Ramos (cell line): ENCODE measurements around the gene DHDDS.
"Not testable (repeated sequence)": the region's sequence is repeated elsewhere in the genome, so short reads cannot be mapped to it uniquely, and the experiment has no call there.

ENCODE experiments used
- in situ Hi-C: fragments of 300-500 bp; cut with MboI; formaldehyde crosslinking; loops from one replicate; pipeline ENCODE4 v1.14.3; 2022; ENCODE audit warnings: low sequenced_read_pairs; ENCODE audit not compliant: unreplicated experiment

Gene DHDDS

GRCh38 chr1:26431979-26432695 is at the start of gene DHDDS:
Gene DHDDS (plus strand): TSS chr1:26432321. CDS start chr1:26432946, 625 bp downstream.
- in situ Hi-C loops = no loop called here

GRCh38 chr1:26384076-26384475 is 48.0 kb upstream of the DHDDS start:
- in situ Hi-C loops = no loop called here

GRCh38 chr1:26385063-26385462 is 47.1 kb upstream of the DHDDS start:
- in situ Hi-C loops = not testable (repeated sequence)

GRCh38 chr1:26387447-26387846 is 44.7 kb upstream of the DHDDS start:
- in situ Hi-C loops = no loop called here

- in situ Hi-C loops = no loop called here
Observed at GRCh38 chr1:26388791-26389445, 43.2 kb upstream of the DHDDS start.

GRCh38 chr1:26389604-26390247 is 42.4 kb upstream of the DHDDS start:
- in situ Hi-C loops = no loop called here

GRCh38 chr1:26391450-26391849 is 40.7 kb upstream of the DHDDS start:
- in situ Hi-C loops = no loop called here

- in situ Hi-C loops = no loop called here
Observed at GRCh38 chr1:26395754-26396153, 36.4 kb upstream of the DHDDS start.

GRCh38 chr1:26399034-26399433 is 33.1 kb upstream of the DHDDS start:
- in situ Hi-C loops = no loop called here

- in situ Hi-C loops = no loop called here
Observed at GRCh38 chr1:26401891-26402290, 30.2 kb upstream of the DHDDS start.

GRCh38 chr1:26403656-26404055 is 28.5 kb upstream of the DHDDS start:
- in situ Hi-C loops = no loop called here

GRCh38 chr1:26404641-26405040 is 27.5 kb upstream of the DHDDS start:
- in situ Hi-C loops = no loop called here

- in situ Hi-C loops = no loop called here
Observed at GRCh38 chr1:26405281-26405915, 26.7 kb upstream of the DHDDS start.

GRCh38 chr1:26408604-26409003 is 23.5 kb upstream of the DHDDS start:
- in situ Hi-C loops = no loop called here

GRCh38 chr1:26409191-26409807 is 22.8 kb upstream of the DHDDS start:
- in situ Hi-C loops = no loop called here

GRCh38 chr1:26410706-26411623 is 21.2 kb upstream of the DHDDS start, which contains the start of gene LIN28A:
Gene LIN28A (plus strand): TSS chr1:26410817. CDS start chr1:26410892, 75 bp downstream.
- in situ Hi-C loops = no loop called here

- in situ Hi-C loops = no loop called here
Observed at GRCh38 chr1:26411624-26412074, 20.5 kb upstream of the DHDDS start.

- in situ Hi-C loops = no loop called here
Observed at GRCh38 chr1:26412180-26412840, 19.8 kb upstream of the DHDDS start.

GRCh38 chr1:26413031-26413430 is 19.1 kb upstream of the DHDDS start:
- in situ Hi-C loops = no loop called here
